BLaER1 treated with 17β-estradiol and CSF1 and Interleukin-3, amounts not matched to agents 10 nM and 100 nM (cell line): Measurements from ENCODE around the gene MBOAT2.

Source experiments
- H3K27ac ChIP-seq, 11 experiments: shearing (Covaris generic); formaldehyde crosslinking; 2 replicates each; pipeline ENCODE4 v1.8.1; 2022
- H3K27me3 ChIP-seq, 11 experiments: shearing (Covaris generic); formaldehyde crosslinking; 2 replicates each; pipeline ENCODE4 v1.8.1; 2022
- H3K36me3 ChIP-seq, 11 experiments: shearing (Covaris generic); formaldehyde crosslinking; 2 replicates each; pipeline ENCODE4 v1.8.1; 2022
- H3K4me1 ChIP-seq, 10 experiments: shearing (Covaris generic); formaldehyde crosslinking; 2 replicates each; pipeline ENCODE4 v1.8.1; 2022
- H3K4me2 ChIP-seq, 11 experiments: shearing (Covaris generic); formaldehyde crosslinking; 2 replicates each; pipeline ENCODE4 v1.8.1; 2022
- H3K4me3 ChIP-seq, 10 experiments: shearing (Covaris generic); formaldehyde crosslinking; 2 replicates each; pipeline ENCODE4 v1.8.1; 2022
- H3K9ac ChIP-seq, 11 experiments: shearing (Covaris generic); formaldehyde crosslinking; 2 replicates each; pipeline ENCODE4 v1.8.1; 2022
- H3K9me3 ChIP-seq, 11 experiments: shearing (Covaris generic); formaldehyde crosslinking; replicated peaks in 1 of 11; 2 replicates each; pipeline ENCODE4 v1.8.1; 2022
- H4K20me1 ChIP-seq, 11 experiments: shearing (Covaris generic); formaldehyde crosslinking; 2 replicates each; pipeline ENCODE4 v1.8.1; 2022
- Cebpa-rat ChIP-seq, 11 experiments: shearing (Covaris generic); IDR thresholded peaks; 2 replicates each; pipeline ENCODE4 v1.8.1; 2022

MBOAT2 gene

GRCh38 chr2:8802741-8803140, 200.7 kb downstream of the MBOAT2 start:
- Histone ChIP-seq H4K20me1 (peaks cover 0 to 33% (median 0%) of the 10 kb centered on the region in 11 experiments; a peak in 2 of 22 replicates), H3K9me3 (no peaks in the 10 kb centered on the region), H3K9ac (no peak overlapping the region), H3K27ac (no peak overlapping the region), H3K27me3 (no peaks in the 10 kb centered on the region), H3K36me3 (peaks cover 90 to 100% (median 97%) of the 10 kb centered on the region in 11 experiments), H3K4me2 (no peak overlapping the region), H3K4me3 (no peak overlapping the region), H3K4me1 (peaks cover 0 to 9% (median 0%) of the 10 kb centered on the region in 10 experiments; a peak in 2 of 20 replicates)
- no peak for TF ChIP-seq Cebpa-rat (IDR thresholded peaks at IDR 0.05)
